Colonic mucosa (tissue), 4 donors: Measurements from ENCODE around the gene RNF145. TPM values are rescaled to one million over a fixed set of nuclear protein-coding genes. Genes with fewer than 3 reads are reported as not detected.

Experiments
- DNase-seq: peaks from one replicate; pipeline ENCODE4 v3.0.0-alpha.2; 2020
- H3K27ac ChIP-seq: fragments of 200-600 bp; one replicate; pipeline ENCODE4 v1.8.0; 2021
- H3K27me3 ChIP-seq: fragments of 200-600 bp; one replicate; pipeline ENCODE4 v1.8.0; 2021
- H3K36me3 ChIP-seq: fragments of 200-600 bp; one replicate; pipeline ENCODE4 v1.8.0; 2021
- H3K4me1 ChIP-seq: fragments of 200-600 bp; one replicate; pipeline ENCODE4 v1.8.0; 2021; ENCODE audit warnings: mild to moderate bottlenecking
- H3K4me3 ChIP-seq: fragments of 200-600 bp; one replicate; pipeline ENCODE4 v1.8.0; 2021
- H3K9ac ChIP-seq, 2 donors: one replicate each; pipeline ENCODE4 v1.7.0; 2013; ENCODE audit warnings: control low read depth in 2 of 2, low read depth in 2 of 2, low read length in 2 of 2
- H3K9me3 ChIP-seq: fragments of 200-600 bp; one replicate; pipeline ENCODE4 v1.8.0; 2021
- intact Hi-C: fragments of 100-400 bp; cut with DNase I; formaldehyde crosslinking; loops from one replicate; pipeline ENCODE4 v1.14.1; 2022
- total RNA-seq, 2 donors: library from RNA; stranded (reverse); fragmentation: NEBNext Ultra II Directional in 1 of 2; extraction: Animal tissue kit (Norgen Biotek cat#: 25700) in 1 of 2; gene quantifications; one replicate each; pipeline ENCODE4 v1.2.1, GENCODE V29; 2021
- TF ChIP-seq, protein P1 (sequence below): fragments of 200-600 bp; IDR thresholded peaks from one replicate; pipeline ENCODE4 v1.8.0; 2022; ENCODE audit warnings: antibody characterized with exemption, mild to moderate bottlenecking
- donor health status: healthy.
- donor health status: DM: no; HTN: no; CAD: no.
- donor health status: DM: no; HTN: no; CAD: no.

Gene RNF145
- total RNA-seq, 2 donors from 2014 or later, result 58.8 to 92.3 TPM

DNA sequence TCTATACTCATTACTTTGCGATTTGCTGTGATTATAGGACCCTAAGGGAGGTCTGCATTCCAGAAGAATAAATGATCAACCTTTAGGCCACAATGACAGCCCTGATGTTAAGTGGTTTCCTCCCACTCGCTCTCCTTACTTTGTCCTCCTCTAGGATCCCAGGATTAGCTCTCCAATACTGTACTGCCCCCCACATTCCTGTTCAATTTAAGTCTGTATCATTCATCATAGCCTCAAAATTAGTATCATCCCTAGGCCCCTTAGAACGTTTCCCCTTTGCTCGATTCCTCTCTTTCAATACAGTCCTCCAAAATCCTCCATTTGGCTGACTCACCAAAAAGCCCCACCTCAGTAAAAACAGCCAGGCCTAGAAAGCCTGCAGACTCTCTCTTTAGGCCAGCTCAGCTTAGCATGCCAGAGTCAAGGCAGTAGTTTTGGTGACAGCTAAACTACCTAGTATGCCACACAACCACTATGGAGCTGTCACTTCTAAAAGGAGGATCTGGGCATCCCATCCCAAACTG lies 24.4 kb downstream of the RNF145 start:
- no peaks in the 10 kb centered on the region for H3K27me3 ChIP-seq
- DNase-seq, result no peak
- H3K9me3 ChIP-seq, result no peaks in the 10 kb centered on the region
- intact Hi-C loops, result no loop called here
- H3K4me1 ChIP-seq, result no peaks in the 10 kb centered on the region
- H3K36me3 ChIP-seq, result peaks cover 1% of the 10 kb centered on the region
- no peak overlapping the region for H3K4me3 ChIP-seq
- TF ChIP-seq, protein P1, sequence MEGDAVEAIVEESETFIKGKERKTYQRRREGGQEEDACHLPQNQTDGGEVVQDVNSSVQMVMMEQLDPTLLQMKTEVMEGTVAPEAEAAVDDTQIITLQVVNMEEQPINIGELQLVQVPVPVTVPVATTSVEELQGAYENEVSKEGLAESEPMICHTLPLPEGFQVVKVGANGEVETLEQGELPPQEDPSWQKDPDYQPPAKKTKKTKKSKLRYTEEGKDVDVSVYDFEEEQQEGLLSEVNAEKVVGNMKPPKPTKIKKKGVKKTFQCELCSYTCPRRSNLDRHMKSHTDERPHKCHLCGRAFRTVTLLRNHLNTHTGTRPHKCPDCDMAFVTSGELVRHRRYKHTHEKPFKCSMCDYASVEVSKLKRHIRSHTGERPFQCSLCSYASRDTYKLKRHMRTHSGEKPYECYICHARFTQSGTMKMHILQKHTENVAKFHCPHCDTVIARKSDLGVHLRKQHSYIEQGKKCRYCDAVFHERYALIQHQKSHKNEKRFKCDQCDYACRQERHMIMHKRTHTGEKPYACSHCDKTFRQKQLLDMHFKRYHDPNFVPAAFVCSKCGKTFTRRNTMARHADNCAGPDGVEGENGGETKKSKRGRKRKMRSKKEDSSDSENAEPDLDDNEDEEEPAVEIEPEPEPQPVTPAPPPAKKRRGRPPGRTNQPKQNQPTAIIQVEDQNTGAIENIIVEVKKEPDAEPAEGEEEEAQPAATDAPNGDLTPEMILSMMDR, result no peak
- no peak overlapping the region for H3K9ac ChIP-seq
- H3K27ac ChIP-seq, result no peak overlapping the region

DNA sequence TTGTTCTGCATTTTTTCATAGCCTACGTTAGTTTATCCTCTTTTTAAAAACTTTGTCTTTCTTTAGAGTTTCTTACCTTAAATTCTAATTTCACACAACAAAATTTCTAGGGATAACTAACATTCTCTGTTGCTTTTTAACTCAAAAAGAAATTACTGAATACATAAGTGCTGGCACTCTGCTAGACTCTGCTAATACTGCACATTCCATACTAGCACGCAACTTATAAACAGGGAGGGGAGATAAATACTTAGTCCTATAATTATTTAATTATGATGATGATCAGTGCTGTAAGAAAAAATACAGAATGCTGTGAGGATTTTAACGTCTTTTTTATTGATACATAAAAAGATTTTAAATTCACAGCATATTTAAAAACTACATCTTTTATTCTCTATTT lies 25.1 kb downstream of the RNF145 start:
- no peak for DNase-seq
- intact Hi-C loops, result no loop called here
- no peak overlapping the region for H3K9ac ChIP-seq
- H3K4me1 ChIP-seq, result no peaks in the 10 kb centered on the region
- TF ChIP-seq, protein P1, result no peak
- H3K27me3 ChIP-seq, result no peaks in the 10 kb centered on the region
- H3K27ac ChIP-seq, result no peak overlapping the region
- H3K36me3 ChIP-seq, result no peaks in the 10 kb centered on the region
- H3K9me3 ChIP-seq, result no peaks in the 10 kb centered on the region
- no peak overlapping the region for H3K4me3 ChIP-seq

DNA sequence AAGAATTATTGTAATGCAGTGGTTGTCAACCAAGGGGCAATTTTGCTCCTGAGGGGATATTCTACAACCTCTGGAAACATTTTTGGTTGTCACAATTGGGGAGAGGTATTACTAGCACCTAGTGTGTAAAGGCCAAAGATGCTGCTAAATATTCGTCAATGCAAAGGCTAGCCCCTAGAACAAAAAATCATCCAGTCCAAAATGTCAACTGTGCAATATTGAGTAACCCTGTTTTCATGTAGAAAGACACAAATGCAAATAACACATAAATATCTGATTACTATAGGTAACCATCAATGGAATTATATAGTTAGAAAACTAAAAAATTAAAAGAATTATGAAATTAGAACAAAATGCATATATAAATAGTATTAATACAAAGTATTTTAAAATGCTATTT lies 26.1 kb downstream of the RNF145 start:
- H3K36me3 ChIP-seq, result no peaks in the 10 kb centered on the region
- no peak for DNase-seq
- no peaks in the 10 kb centered on the region for H3K9me3 ChIP-seq
- H3K4me3 ChIP-seq, result no peak overlapping the region
- no peaks in the 10 kb centered on the region for H3K4me1 ChIP-seq
- H3K27me3 ChIP-seq, result no peaks in the 10 kb centered on the region
- no peak overlapping the region for H3K9ac ChIP-seq
- intact Hi-C loops, result no loop called here
- peak overlapping the region; percentile 38 for H3K27ac ChIP-seq
- TF ChIP-seq, protein P1, result no peak

DNA sequence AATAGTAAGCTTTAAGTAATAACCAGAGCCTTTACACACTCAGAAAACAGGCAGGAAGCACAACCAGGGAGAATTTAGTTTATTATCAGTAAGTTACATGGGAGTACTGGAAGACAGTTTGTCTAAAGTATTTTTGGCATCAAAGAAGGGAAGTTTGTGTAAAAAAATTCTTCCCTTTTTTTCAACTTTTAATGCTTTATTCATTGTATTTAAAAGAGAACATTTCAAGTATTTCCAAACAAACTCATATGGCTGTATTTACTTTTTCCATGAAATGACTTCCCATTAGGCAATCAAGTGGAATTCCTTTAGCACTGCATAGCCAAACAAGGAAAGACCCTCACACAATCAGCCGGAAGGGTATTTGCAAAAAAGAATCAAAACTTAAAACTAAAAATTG lies 26.7 kb downstream of the RNF145 start:
- no peak overlapping the region for H3K4me3 ChIP-seq
- DNase-seq, result no peak
- no peaks in the 10 kb centered on the region for H3K9me3 ChIP-seq
- peak overlapping the region; percentile 38 for H3K27ac ChIP-seq
- no peaks in the 10 kb centered on the region for H3K4me1 ChIP-seq
- H3K9ac ChIP-seq, result no peak overlapping the region
- H3K36me3 ChIP-seq, result no peaks in the 10 kb centered on the region
- H3K27me3 ChIP-seq, result no peaks in the 10 kb centered on the region
- intact Hi-C loops, result no loop called here
- TF ChIP-seq, protein P1, result no peak

DNA sequence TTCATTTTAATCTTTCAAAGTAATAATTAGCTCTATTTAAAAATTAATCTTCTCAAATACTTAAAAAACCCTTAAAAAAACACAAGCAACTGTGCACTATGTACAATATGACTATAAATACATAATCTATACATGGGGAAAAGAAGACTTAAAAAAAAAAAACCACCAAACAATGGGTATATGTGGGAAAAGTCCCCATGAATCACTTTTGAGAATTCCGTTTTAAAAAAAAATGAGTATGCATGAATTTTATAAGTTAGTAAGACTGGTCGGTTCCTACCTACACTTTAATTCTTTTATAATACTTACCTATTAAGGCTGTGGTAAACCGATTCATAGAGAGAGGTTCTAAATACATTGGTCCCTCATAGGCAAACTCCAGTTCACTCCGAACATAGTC lies 27.7 kb downstream of the RNF145 start:
- TF ChIP-seq, protein P1, result no peak
- Histone ChIP-seq H3K4me1 (no peaks in the 10 kb centered on the region), H3K27me3 (no peaks in the 10 kb centered on the region), H3K36me3 (no peaks in the 10 kb centered on the region), H3K9me3 (no peaks in the 10 kb centered on the region), H3K9ac (no peak overlapping the region), H3K4me3 (no peak overlapping the region), H3K27ac (no peak overlapping the region)
- intact Hi-C loops, result no loop called here
- DNase-seq, result no peak
